GM12878 (cell line): ENCODE measurements around the gene SHPK. TPM values are rescaled to one million over a fixed set of nuclear protein-coding genes. Genes with fewer than 3 reads are reported as not detected.

Experiments
- BCL11A ChIP-seq: IDR thresholded peaks from 2 replicates; pipeline ENCODE4 v1.6.1; 2011; ENCODE audit warnings: low read depth, low read length
- BHLHE40 ChIP-seq, 2 experiments: fragments of 450-650 bp in 1 of 2; IDR thresholded peaks; 2 replicates each; pipeline ENCODE4 v1.6.1; 2011 to 2017; ENCODE audit warnings: low read depth in 2 of 2, borderline replicate concordance in 1 of 2, improper control_type of control experiment in 1 of 2, low read length in 1 of 2, mild to moderate bottlenecking in 1 of 2
- CHD1 ChIP-seq: IDR thresholded peaks from 2 replicates; pipeline ENCODE4 v1.6.1; 2012; ENCODE audit warnings: low read depth, low read length, improper control_type of control experiment
- CREM ChIP-seq: IDR thresholded peaks from 2 replicates; pipeline ENCODE4 v1.6.1; 2014; ENCODE audit warnings: antibody characterized with exemption, low read depth
- E2F4 ChIP-seq: IDR thresholded peaks from 2 replicates; pipeline ENCODE4 v1.6.1; 2012; ENCODE audit warnings: low read depth, low read length, improper control_type of control experiment
- EED ChIP-seq: sonication (generic); IDR thresholded peaks from 2 replicates; pipeline ENCODE4 v1.6.1; 2016; ENCODE audit warnings: antibody characterized with exemption, low read depth
- EZH2 ChIP-seq: IDR thresholded peaks from 2 replicates; pipeline ENCODE4 v1.6.1; 2012; ENCODE audit warnings: low read depth, mild to moderate bottlenecking, control low read depth, inconsistent platforms, low read length, borderline replicate concordance; ENCODE audit not compliant: control insufficient read depth
- GABPA ChIP-seq: IDR thresholded peaks from 2 replicates; pipeline ENCODE4 v1.6.1; 2014; ENCODE audit warnings: antibody characterized with exemption, low read depth, mild to moderate bottlenecking, inconsistent platforms
- HCFC1 ChIP-seq: fragments of 150-350 bp; IDR thresholded peaks from 2 replicates; pipeline ENCODE4 v1.6.1; 2014; ENCODE audit warnings: low read length
- HSF1 ChIP-seq: fragments of 150-350 bp; IDR thresholded peaks from 2 replicates; pipeline ENCODE4 v1.6.1; 2014; ENCODE audit warnings: mild to moderate bottlenecking, low read depth, low read length
- KLF5 ChIP-seq: fragments of 450-650 bp; IDR thresholded peaks from 2 replicates; pipeline ENCODE4 v1.6.1; 2014; ENCODE audit warnings: mild to moderate bottlenecking; ENCODE audit not compliant: partially characterized antibody
- MEF2B ChIP-seq: fragments of 450-650 bp; IDR thresholded peaks from 2 replicates; pipeline ENCODE4 v1.6.1; 2018; ENCODE audit warnings: mild to moderate bottlenecking, moderate library complexity; ENCODE audit not compliant: partially characterized antibody, poor library complexity, severe bottlenecking
- MTA3 ChIP-seq: IDR thresholded peaks from 2 replicates; pipeline ENCODE4 v1.6.1; 2012; ENCODE audit warnings: low read length, inconsistent platforms, borderline replicate concordance
- MYB ChIP-seq: fragments of 150-350 bp; IDR thresholded peaks from 2 replicates; pipeline ENCODE4 v1.6.1; 2014; ENCODE audit warnings: mild to moderate bottlenecking, low read depth, low read length, borderline replicate concordance
- MYC ChIP-seq: IDR thresholded peaks from 2 replicates; pipeline ENCODE4 v1.6.1; 2011; ENCODE audit warnings: mild to moderate bottlenecking, low read length, moderate library complexity, inconsistent platforms; ENCODE audit not compliant: insufficient read depth, insufficient replicate concordance, insufficient read length, severe bottlenecking
- NR2C2 ChIP-seq: IDR thresholded peaks from 2 replicates; pipeline ENCODE4 v1.6.1; 2011; ENCODE audit warnings: borderline replicate concordance, low read depth; ENCODE audit not compliant: control insufficient read depth, insufficient read length
- NRF1 ChIP-seq: conservative IDR thresholded peaks from 2 replicates; pipeline ENCODE4 v1.6.1; 2011; ENCODE audit warnings: mild to moderate bottlenecking, low read depth, low read length, improper control_type of control experiment
- PAX5 ChIP-seq: IDR thresholded peaks from 2 replicates; pipeline ENCODE4 v1.6.1; 2011; ENCODE audit warnings: low read depth, low read length, borderline replicate concordance
- PKNOX1 ChIP-seq: fragments of 450-650 bp; IDR thresholded peaks from 2 replicates; pipeline ENCODE4 v1.6.1; 2016; ENCODE audit warnings: mild to moderate bottlenecking
- PML ChIP-seq: IDR thresholded peaks from 2 replicates; pipeline ENCODE4 v1.6.1; 2012; ENCODE audit warnings: low read length, inconsistent platforms
- RUNX3 ChIP-seq: IDR thresholded peaks from 2 replicates; pipeline ENCODE4 v1.6.1; 2012; ENCODE audit warnings: low read length, inconsistent platforms
- SMARCA5 ChIP-seq: fragments of 450-650 bp; IDR thresholded peaks from 2 replicates; pipeline ENCODE4 v1.6.1; 2017; ENCODE audit warnings: mild to moderate bottlenecking
- SPI1 ChIP-seq: IDR thresholded peaks from 2 replicates; pipeline ENCODE4 v1.6.1; 2011; ENCODE audit warnings: low read depth, mild to moderate bottlenecking, low read length, moderate library complexity, borderline replicate concordance; ENCODE audit not compliant: insufficient read depth
- SREBF1 ChIP-seq: IDR thresholded peaks from 2 replicates; pipeline ENCODE4 v1.6.1; 2012; ENCODE audit warnings: mild to moderate bottlenecking, low read length
- SREBF2 ChIP-seq: IDR thresholded peaks from 2 replicates; pipeline ENCODE4 v1.6.1; 2012; ENCODE audit warnings: mild to moderate bottlenecking, low read length
- USF2 ChIP-seq: IDR thresholded peaks from 2 replicates; pipeline ENCODE4 v1.6.1; 2011; ENCODE audit warnings: low read depth, low read length, improper control_type of control experiment, borderline replicate concordance
- ZZZ3 ChIP-seq: IDR thresholded peaks from 2 replicates; pipeline ENCODE4 v1.6.1; 2011; ENCODE audit warnings: low read depth; ENCODE audit not compliant: control insufficient read depth, insufficient read length
- polyA plus RNA-seq, 11 experiments: library from polyadenylated mRNA; depleted of rRNA in 4 of 11; unstranded in 6 of 11; stranded (reverse) in 5 of 11; fragments of >200 nt; fragmentation: Nextera tagmentation in 4 of 11; fragmentation: Illumina TruSeq in 1 of 11; extraction: Ambion mirVana in 4 of 11; extraction: Trizol in 1 of 11; gene quantifications; 1 replicate in 1 of 11; 2 replicates in 10 of 11; pipeline versions ENCODE4 v1.2.1 to v1.2.3, GENCODE V29; 2011 to 2016; ENCODE audit warnings: inconsistent platforms in 2 of 11, missing spikeins in 2 of 11, low read depth in 1 of 11
- total RNA-seq, 4 experiments: library from RNA; depleted of rRNA in 3 of 4; stranded (reverse); fragments of >200 nt in 3 of 4; fragmentation: Illumina TruSeq in 1 of 4; extraction: Trizol in 1 of 4; gene quantifications; 2 replicates each; pipeline versions ENCODE4 v1.2.1 to v1.2.3, GENCODE V29; 2013 to 2021

The SHPK gene
- total and polyA plus RNA-seq, 10 of the 15 experiments (the other 5 are each of a cell fraction or from before 2014, with no cell fraction given) = 1.7 to 16.6 (median 12.9) TPM

- no peak for TF ChIP-seq SPI1
- no peak for TF ChIP-seq BCL11A
- no peak for TF ChIP-seq CHD1
- TF ChIP-seq GABPA = no peak
- no peak for TF ChIP-seq MTA3
- TF ChIP-seq HSF1 = no peak
- TF ChIP-seq EZH2 = no peak
- peak; percentile 67; the same call in 1 of the 2 replicates for TF ChIP-seq PKNOX1
- peak; percentile 73 for TF ChIP-seq PML
- no peak for TF ChIP-seq ZZZ3
- TF ChIP-seq SREBF1 = no peak
- peak; percentile 56 for TF ChIP-seq HCFC1
- no peak for TF ChIP-seq RUNX3
- TF ChIP-seq NR2C2 = no peak
- TF ChIP-seq NRF1 = peak; percentile 99
- no peak for TF ChIP-seq KLF5
- 0 out of 2 replicates have a peak, but pooled peaks have one; percentile 51 for TF ChIP-seq PAX5
- 0 out of 2 replicates have a peak, but pooled peaks have one; percentile 16 for TF ChIP-seq MYB
- TF ChIP-seq E2F4 = no peak
- no peak for TF ChIP-seq SMARCA5
- TF ChIP-seq SREBF2 = no peak
- no peak for TF ChIP-seq EED
- no peak for TF ChIP-seq MYC
- TF ChIP-seq USF2 = no peak
- TF ChIP-seq MEF2B = no peak
- peak in 1 of 2 experiments; percentile 67; a peak in 2 of 4 replicates for TF ChIP-seq BHLHE40 (IDR thresholded peaks at IDR 0.05; ENCODE audit: borderline replicate concordance in 1 of 2, low read depth in 2 of 2, low read length in 1 of 2)
- TF ChIP-seq CREM = no peak
Measured at GRCh38 chr17:3668279-3669084, 32.4 kb upstream of the SHPK start, which contains the start of the genes EMC6 and TAX1BP3 (continued).
